CD4-positive, alpha-beta memory T cell (primary cell): ENCODE data around the gene SPATS2L. TPM values are rescaled to one million over a fixed set of nuclear protein-coding genes. Genes with fewer than 3 reads are reported as not detected.

ENCODE experiments used
- CTCF ChIA-PET: fragments of 350-600 bp; sonication (Branson Sonifier 250); formaldehyde crosslinking; loops from one replicate; lab custom pipeline; 2021; ENCODE audit warnings: inconsistent platforms; ENCODE audit not compliant: partially characterized antibody; lab: Charles Lee
- POLR2A ChIA-PET: fragments of 350-600 bp; sonication (Branson Sonifier 250); formaldehyde crosslinking; loops from one replicate; lab custom pipeline; 2021; ENCODE audit not compliant: partially characterized antibody; lab: Charles Lee
- DNase-seq, 5 donors: peaks; one replicate each; pipeline versions ENCODE4 v3.0.0 to v3.0.0-alpha.2; 2020 to 2022; ENCODE audit warnings: mixed read lengths in 1 of 5
- H3K27ac ChIP-seq: one replicate; pipeline ENCODE4 v1.7.0; 2013; ENCODE audit warnings: low read depth, low read length
- H3K27me3 ChIP-seq: 2 replicates; pipeline ENCODE4 v1.7.0; 2013; ENCODE audit warnings: mild to moderate bottlenecking, low read length, moderate library complexity; ENCODE audit not compliant: insufficient read depth
- H3K36me3 ChIP-seq: 2 replicates; pipeline ENCODE4 v1.7.0; 2013; ENCODE audit warnings: mild to moderate bottlenecking, low read length, moderate library complexity; ENCODE audit not compliant: insufficient read depth
- H3K4me1 ChIP-seq: 2 replicates; pipeline ENCODE4 v1.7.0; 2013; ENCODE audit warnings: mild to moderate bottlenecking, low read length, moderate library complexity; ENCODE audit not compliant: insufficient read depth
- H3K4me3 ChIP-seq, 2 donors: one replicate each; pipeline ENCODE4 v1.7.0; 2013; ENCODE audit warnings: low read length in 2 of 2, mild to moderate bottlenecking in 1 of 2
- H3K9me3 ChIP-seq, 2 donors: one replicate each; pipeline ENCODE4 v1.7.0; 2013; ENCODE audit warnings: low read length in 2 of 2, control low read depth in 1 of 2; ENCODE audit not compliant: control insufficient read depth in 1 of 2
- H3K27ac Mint-ChIP-seq, 7 donors: one replicate each; pipeline ENCODE4 v1.8.0; 2020 to 2021; ENCODE audit warnings: mixed read lengths in 7 of 7, mild to moderate bottlenecking in 6 of 7, inconsistent platforms in 3 of 7, moderate library complexity in 3 of 7
- H3K27me3 Mint-ChIP-seq, 2 donors: one replicate each; pipeline ENCODE4 v1.8.0; 2020 to 2021; ENCODE audit warnings: mixed read lengths in 2 of 2
- H3K36me3 Mint-ChIP-seq, 2 donors: one replicate each; pipeline ENCODE4 v1.8.0; 2020 to 2021; ENCODE audit warnings: mixed read lengths in 2 of 2, inconsistent platforms in 1 of 2, mild to moderate bottlenecking in 1 of 2
- H3K4me1 Mint-ChIP-seq, 4 donors: one replicate each; pipeline ENCODE4 v1.8.0; 2020 to 2021; ENCODE audit warnings: mixed read lengths in 4 of 4, mild to moderate bottlenecking in 1 of 4
- H3K4me3 Mint-ChIP-seq, 8 donors: one replicate each; pipeline ENCODE4 v1.8.0; 2020 to 2021; ENCODE audit warnings: mixed read lengths in 8 of 8, mild to moderate bottlenecking in 7 of 8, moderate library complexity in 6 of 8, inconsistent platforms in 3 of 8
- H3K9me3 Mint-ChIP-seq, 8 donors: one replicate each; pipeline ENCODE4 v1.8.0; 2020 to 2021; ENCODE audit warnings: mixed read lengths in 8 of 8, mild to moderate bottlenecking in 5 of 8, inconsistent platforms in 3 of 8, moderate library complexity in 1 of 8
- intact Hi-C: fragments of 100-400 bp; cut with micrococcal nuclease; formaldehyde crosslinking; loops from one replicate; pipeline ENCODE4 v1.15.1; 2023
- polyA plus RNA-seq, 2 donors: library from polyadenylated mRNA; unstranded; fragments of 300-500 nt; fragmentation: Illumina TruSeq; gene quantifications; one replicate each; pipeline ENCODE4 v1.2.3, GENCODE V29; 2021
- total RNA-seq, 2 experiments: library from RNA; stranded (reverse); gene quantifications; one replicate each; pipeline ENCODE4 v1.2.3, GENCODE V29; 2021

The SPATS2L gene
- total and polyA plus RNA-seq, 4 experiments from 2014 or later, result 5.2 to 6.6 (median 6.0) TPM

- Mint-ChIP-seq H3K4me1 (no peaks in the 10 kb centered on the region), H3K9me3 (no peaks in the 10 kb centered on the region), H3K36me3 (no peaks in the 10 kb centered on the region), H3K4me3 (no peak overlapping the region), H3K27ac (no peak overlapping the region), H3K27me3 (no peaks in the 10 kb centered on the region)
- CTCF ChIA-PET, result interaction anchor here (1.3 kb wide), 1 partner anchor 10 kb away, joined by 3 read pairs; no protein-coding TSS in a partner anchor
- Histone ChIP-seq H3K4me3 (no peak overlapping the region), H3K27me3 (no peaks in the 10 kb centered on the region), H3K27ac (no peak overlapping the region), H3K9me3 (no peaks in the 10 kb centered on the region), H3K36me3 (no peaks in the 10 kb centered on the region), H3K4me1 (no peaks in the 10 kb centered on the region)
- intact Hi-C loops, result no loop called here
- POLR2A ChIA-PET, result no interaction called here
- no peak for DNase-seq
These were observed 56.8 kb downstream of the SPATS2L start for GRCh38 chr2:200363279-200363678.

DNA sequence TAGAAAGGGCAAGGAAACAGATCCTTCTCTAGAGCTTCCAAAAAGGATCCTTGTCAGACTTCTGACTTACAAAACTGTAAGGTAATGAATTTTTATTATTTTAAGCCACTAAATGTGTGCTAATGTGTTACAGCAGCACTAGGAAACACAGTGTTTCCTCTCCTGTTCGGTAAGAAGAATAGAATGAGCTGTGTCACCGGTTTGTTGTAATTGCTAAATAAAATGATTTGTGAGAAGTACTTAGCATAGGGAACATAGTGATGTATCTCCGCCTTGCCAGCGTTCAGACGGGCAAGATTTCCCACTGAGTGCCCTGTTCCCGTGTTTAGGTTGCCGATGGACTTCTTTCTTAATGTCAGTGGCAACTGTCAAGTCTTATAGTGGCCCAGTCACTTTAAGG lies 57.6 kb downstream of the SPATS2L start:
- H3K9me3 Mint-ChIP-seq, result no peaks in the 10 kb centered on the region
- H3K27me3 Mint-ChIP-seq, result no peaks in the 10 kb centered on the region
- ChIA-PET CTCF (no interaction called here), POLR2A (no interaction called here)
- no peaks in the 10 kb centered on the region for H3K27me3 ChIP-seq
- H3K9me3 ChIP-seq, result no peaks in the 10 kb centered on the region
- H3K36me3 Mint-ChIP-seq, result no peaks in the 10 kb centered on the region
- no peak overlapping the region for H3K4me3 Mint-ChIP-seq
- H3K4me3 ChIP-seq, result no peak overlapping the region
- H3K36me3 ChIP-seq, result no peaks in the 10 kb centered on the region
- DNase-seq, result no peak
- H3K4me1 ChIP-seq, result no peaks in the 10 kb centered on the region
- H3K4me1 Mint-ChIP-seq, result no peaks in the 10 kb centered on the region
- intact Hi-C loops, result no loop called here
- H3K27ac ChIP-seq, result no peak overlapping the region
- H3K27ac Mint-ChIP-seq, result no peak overlapping the region

DNA sequence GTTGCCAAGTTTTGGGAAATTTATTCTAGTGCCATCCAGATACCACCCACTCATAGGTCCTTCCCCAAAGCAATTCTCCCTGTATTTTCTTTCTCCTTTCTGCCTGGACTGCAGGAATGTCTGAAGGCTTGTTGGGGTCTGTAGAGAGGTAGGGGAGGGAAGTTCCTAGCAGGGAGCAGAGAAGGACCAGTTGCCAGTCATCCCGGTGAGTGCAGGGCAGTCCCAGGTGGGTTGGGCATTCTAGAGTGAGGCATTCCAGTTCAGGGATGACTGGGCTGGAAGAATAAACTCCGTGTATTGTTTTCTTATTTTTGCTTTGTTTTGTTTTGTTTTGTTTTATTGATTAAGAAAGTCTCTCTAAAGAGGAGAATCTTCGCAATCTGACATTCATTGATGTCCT lies 58.1 kb downstream of the SPATS2L start:
- Histone ChIP-seq H3K36me3 (no peaks in the 10 kb centered on the region), H3K27me3 (no peaks in the 10 kb centered on the region), H3K4me3 (no peak overlapping the region), H3K4me1 (no peaks in the 10 kb centered on the region), H3K27ac (no peak overlapping the region), H3K9me3 (no peaks in the 10 kb centered on the region)
- no peak overlapping the region for H3K4me3 Mint-ChIP-seq
- intact Hi-C loops, result no loop called here
- POLR2A ChIA-PET, result no interaction called here
- DNase-seq, result no peak
- no peak overlapping the region for H3K27ac Mint-ChIP-seq
- H3K9me3 Mint-ChIP-seq, result no peaks in the 10 kb centered on the region
- no peaks in the 10 kb centered on the region for H3K4me1 Mint-ChIP-seq
- CTCF ChIA-PET, result no interaction called here
- H3K36me3 Mint-ChIP-seq, result no peaks in the 10 kb centered on the region
- no peaks in the 10 kb centered on the region for H3K27me3 Mint-ChIP-seq

DNA sequence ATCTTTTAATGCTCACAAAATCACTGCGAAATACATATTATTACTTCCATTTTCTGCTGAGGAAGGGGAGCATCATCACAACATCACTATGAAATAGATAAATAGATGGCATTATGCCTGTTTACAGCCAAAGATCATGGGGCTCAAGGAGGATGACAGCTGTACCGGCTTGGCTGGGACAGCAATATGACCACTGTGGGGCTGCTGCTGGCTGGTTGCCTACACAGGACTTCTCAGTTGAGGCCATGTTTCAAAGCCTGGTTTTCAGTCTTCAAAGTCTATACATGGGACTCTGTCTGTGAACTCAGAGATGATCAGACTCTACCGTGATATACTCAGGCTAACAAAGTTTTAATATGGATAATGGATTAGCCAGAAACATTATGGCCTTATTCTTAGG lies 58.7 kb downstream of the SPATS2L start:
- intact Hi-C loops, result no loop called here

GRCh38 chr2:200367155-200367554 lies 60.7 kb downstream of the SPATS2L start:
- H3K4me3 Mint-ChIP-seq, result no peak overlapping the region
- H3K4me1 Mint-ChIP-seq, result no peaks in the 10 kb centered on the region
- H3K36me3 Mint-ChIP-seq, result no peaks in the 10 kb centered on the region
- no peak overlapping the region for H3K4me3 ChIP-seq
- H3K27ac ChIP-seq, result no peak overlapping the region
- no peaks in the 10 kb centered on the region for H3K9me3 ChIP-seq
- DNase-seq, result no peak
- intact Hi-C loops, result no loop called here
- H3K27ac Mint-ChIP-seq, result peak overlapping the region in 1 of 7 donors; percentile 25
- H3K9me3 Mint-ChIP-seq, result no peaks in the 10 kb centered on the region
- ChIA-PET POLR2A (no interaction called here), CTCF (no interaction called here)
- no peaks in the 10 kb centered on the region for H3K4me1 ChIP-seq
- H3K27me3 Mint-ChIP-seq, result no peaks in the 10 kb centered on the region
- no peaks in the 10 kb centered on the region for H3K36me3 ChIP-seq
- no peaks in the 10 kb centered on the region for H3K27me3 ChIP-seq

More for the DNA sequence above, 58.7 kb downstream of the SPATS2L start:
- Mint-ChIP-seq H3K27me3 (no peaks in the 10 kb centered on the region), H3K36me3 (no peaks in the 10 kb centered on the region), H3K27ac (no peak overlapping the region), H3K4me1 (no peaks in the 10 kb centered on the region), H3K9me3 (no peaks in the 10 kb centered on the region), H3K4me3 (no peak overlapping the region)
- ChIA-PET POLR2A (no interaction called here), CTCF (no interaction called here)
- DNase-seq, result no peak
- H3K4me3 ChIP-seq, result no peak overlapping the region
- H3K4me1 ChIP-seq, result no peaks in the 10 kb centered on the region
- H3K9me3 ChIP-seq, result no peaks in the 10 kb centered on the region
- no peaks in the 10 kb centered on the region for H3K36me3 ChIP-seq
- H3K27ac ChIP-seq, result no peak overlapping the region
- no peaks in the 10 kb centered on the region for H3K27me3 ChIP-seq

GRCh38 chr2:200369886-200370285 lies 63.4 kb downstream of the SPATS2L start:
- Mint-ChIP-seq H3K36me3 (no peaks in the 10 kb centered on the region), H3K27me3 (no peaks in the 10 kb centered on the region), H3K4me3 (no peak overlapping the region), H3K27ac (no peak overlapping the region), H3K9me3 (no peaks in the 10 kb centered on the region), H3K4me1 (peaks cover 12 to 21% (median 14%) of the 10 kb centered on the region in 4 donors)
- POLR2A ChIA-PET, result no interaction called here
- peaks cover 17% of the 10 kb centered on the region for H3K4me1 ChIP-seq
- no peak overlapping the region for H3K27ac ChIP-seq
- intact Hi-C loops, result loop anchor here (10.0 kb wide), 1 partner anchor 1665 kb away; the partner anchor contains the start of gene FZD7
- no peaks in the 10 kb centered on the region for H3K36me3 ChIP-seq
- no peak for DNase-seq
- H3K9me3 ChIP-seq, result no peaks in the 10 kb centered on the region
- CTCF ChIA-PET, result no interaction called here
- H3K27me3 ChIP-seq, result no peaks in the 10 kb centered on the region
- no peak overlapping the region for H3K4me3 ChIP-seq

DNA sequence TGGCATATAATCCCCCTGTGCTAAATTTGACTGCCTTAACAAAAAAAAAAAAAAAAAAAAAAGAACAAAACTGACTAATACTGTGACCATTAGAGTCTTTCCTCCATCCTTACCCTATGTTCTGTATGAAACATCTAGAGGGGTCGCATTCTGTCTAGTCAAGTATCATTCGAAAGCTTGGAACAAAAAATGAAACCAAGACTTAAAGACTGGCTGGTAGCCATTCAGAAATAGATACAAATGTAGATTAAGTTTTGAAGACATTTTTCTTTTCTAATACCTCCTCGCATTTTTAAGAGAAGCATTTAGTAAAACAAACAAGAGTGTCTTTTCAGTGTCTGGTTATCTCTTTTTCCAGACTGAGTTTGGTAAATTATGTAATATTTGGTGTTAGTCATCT lies 66.7 kb downstream of the SPATS2L start:
- Mint-ChIP-seq H3K27me3 (no peaks in the 10 kb centered on the region), H3K4me3 (peak overlapping the region; percentile 65 to 93 (median 84)), H3K36me3 (no peaks in the 10 kb centered on the region), H3K9me3 (no peaks in the 10 kb centered on the region), H3K4me1 (peaks cover 28 to 53% (median 42%) of the 10 kb centered on the region in 4 donors), H3K27ac (peak overlapping the region; percentile 64 to 96 (median 90))
- peaks cover 47% of the 10 kb centered on the region for H3K4me1 ChIP-seq
- no peak for DNase-seq
- H3K4me3 ChIP-seq, result peak overlapping the region; percentile 31 to 34
- H3K36me3 ChIP-seq, result no peaks in the 10 kb centered on the region
- POLR2A ChIA-PET, result interaction anchor here (0.7 to 6.2 kb wide), 7 partner anchors 11 to 462 kb away, joined by 3 to 39 read pairs (median 4); partner anchors contain the start of genes C2orf69 and SPATS2L
- no peaks in the 10 kb centered on the region for H3K27me3 ChIP-seq
- H3K27ac ChIP-seq, result peak overlapping the region; percentile 48
- CTCF ChIA-PET, result interaction anchor here (1.0 to 1.5 kb wide), 4 partner anchors 10 to 108 kb away, joined by 3 to 7 read pairs (median 4); no protein-coding TSS in a partner anchor
- intact Hi-C loops, result loop anchor here (10.0 kb wide), 1 partner anchor 1662 kb away; the partner anchor contains the start of gene FZD7
- H3K9me3 ChIP-seq, result no peaks in the 10 kb centered on the region
